Stimulated activated CD8-positive, alpha-beta memory T cell treated with anti-CD3 and anti-CD28 coated beads, Interleukin-12 subunit alpha, Interleukin-12 subunit beta, amount 100 ng/mL, for 4 hours (primary cell): ENCODE data around the gene BRD3.

Experiments
- DNase-seq: peaks from one replicate; pipeline ENCODE4 v3.0.0-alpha.2; 2020; ENCODE audit warnings: low read depth

The BRD3 gene

DNA sequence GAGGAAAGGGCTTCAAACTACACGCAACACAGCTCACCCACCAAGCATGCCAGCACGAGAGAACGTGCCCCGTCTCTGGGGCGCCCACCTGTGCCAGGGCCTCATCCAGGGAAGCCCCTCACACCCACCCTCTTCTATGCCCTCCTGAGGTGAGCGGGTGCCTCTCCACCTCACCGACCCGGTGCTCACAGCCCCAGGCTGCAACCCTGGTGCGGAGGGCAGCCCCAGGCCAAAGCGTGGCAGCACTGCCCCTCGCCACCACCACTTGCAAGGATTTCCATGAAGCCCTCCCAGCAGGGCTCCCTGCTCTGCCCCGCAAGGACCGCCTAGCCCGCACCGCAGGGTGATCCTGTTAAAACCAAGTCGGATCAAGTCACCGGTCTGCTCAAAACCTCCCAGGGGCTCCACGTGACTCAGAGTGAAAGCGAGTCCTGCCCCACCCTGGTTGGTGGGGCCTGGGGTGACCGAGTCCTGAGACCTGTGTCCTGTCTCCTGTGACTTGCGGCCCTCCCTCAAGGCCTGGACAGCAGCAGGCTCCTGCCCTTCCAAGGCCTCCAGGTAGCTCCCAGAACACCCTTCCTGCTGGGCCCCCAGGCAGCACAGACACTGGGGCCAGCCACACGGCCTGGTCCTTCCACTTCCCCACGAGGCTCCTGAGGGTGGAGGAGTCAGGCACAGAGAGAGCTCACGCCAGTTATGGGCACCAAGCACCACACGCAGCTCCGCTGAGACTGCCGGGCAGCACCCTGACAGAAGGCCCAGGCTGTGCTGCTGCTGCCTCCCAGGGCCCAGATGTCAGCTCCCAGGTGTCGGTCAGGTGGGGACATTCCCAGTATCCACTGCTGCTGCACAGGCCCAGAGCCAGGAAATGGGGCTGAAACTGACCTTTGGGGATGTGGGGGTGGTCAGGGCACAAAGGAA, 12.7 kb downstream of the BRD3 start:
- DNase-seq = no peak

DNA sequence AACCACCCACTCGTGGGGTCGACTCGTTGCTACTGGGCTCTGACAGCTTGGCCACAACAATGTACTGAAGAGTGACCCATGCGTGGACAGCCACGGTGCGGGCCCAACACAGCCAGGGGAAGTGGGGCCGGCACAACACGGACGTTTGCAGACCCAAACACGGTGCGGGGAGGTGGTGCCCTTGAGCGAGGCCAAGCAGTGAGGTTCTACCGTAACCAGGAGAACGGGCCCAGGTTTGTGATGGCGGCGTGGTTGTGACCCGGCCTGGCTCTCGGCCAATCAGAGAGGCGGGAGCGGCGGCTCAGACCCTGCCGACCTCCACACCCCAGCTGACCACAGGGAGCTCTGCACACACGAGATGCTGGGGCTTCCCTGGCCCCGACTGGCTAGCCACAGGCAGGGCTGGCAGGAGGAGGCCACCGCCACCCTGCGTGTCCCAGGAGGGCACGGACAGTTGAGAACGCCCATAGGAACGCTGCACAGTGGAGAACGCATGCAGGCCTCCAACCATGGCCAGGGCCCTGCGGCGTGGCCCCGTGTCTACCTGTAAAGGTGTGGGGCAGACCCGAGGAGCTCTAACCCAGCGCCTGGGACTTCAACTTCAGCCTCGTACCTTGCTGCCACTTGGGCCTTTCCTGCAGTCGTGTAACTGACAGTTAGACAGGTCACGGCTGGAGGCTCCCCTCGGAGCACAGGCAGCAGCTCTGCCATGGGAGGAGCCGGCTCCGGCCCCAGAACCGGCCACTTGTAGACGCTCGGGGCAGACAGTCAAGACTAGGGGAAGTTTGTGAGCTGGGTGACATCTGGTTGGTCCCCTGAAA, 13.7 kb downstream of the BRD3 start:
- DNase-seq = no peak

DNA sequence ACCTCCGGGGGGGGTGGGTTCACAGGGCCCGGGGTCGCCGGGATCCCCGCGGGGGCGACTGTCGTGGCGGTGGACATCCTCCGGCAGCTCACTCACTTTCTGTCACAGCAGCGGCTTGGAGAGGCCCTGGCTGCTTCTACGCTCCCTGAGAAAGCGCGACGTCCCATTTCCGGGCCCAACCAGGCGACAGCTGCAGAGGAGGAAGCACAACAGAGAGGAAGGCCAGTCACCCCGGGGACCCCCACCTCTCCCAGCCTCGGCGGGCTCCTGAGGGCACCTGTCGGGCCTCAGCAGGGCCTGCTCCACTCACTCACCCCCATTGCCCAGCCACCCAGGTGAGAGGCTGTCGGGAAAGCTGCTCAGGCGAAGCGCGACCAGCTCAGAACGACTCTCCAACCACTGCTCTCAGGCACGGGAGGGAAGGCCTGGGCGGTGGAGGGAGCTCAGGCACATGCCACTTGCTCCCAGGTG, 14.4 kb downstream of the BRD3 start:
- DNase-seq = no peak

DNA sequence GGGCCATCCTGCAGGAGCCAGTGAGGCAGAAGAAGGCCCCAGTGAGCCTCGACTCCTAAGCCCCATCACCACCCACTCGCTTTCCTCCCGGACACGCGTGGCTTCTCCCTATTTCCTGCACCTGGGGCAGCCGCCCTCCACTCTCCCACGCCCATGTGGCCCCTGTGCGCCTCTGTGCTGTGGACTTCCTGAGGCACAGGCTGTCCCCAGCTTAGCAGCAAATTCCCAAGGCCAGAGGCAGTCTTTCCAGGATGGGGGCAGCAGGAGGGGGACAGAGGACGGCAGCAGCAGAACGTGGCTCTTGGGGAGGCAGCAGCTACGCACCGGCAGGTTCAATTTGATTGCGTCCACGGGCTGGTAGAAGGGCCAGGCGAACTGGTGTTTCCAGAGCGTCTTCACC, 14.9 kb downstream of the BRD3 start:
- no peak for DNase-seq

DNA sequence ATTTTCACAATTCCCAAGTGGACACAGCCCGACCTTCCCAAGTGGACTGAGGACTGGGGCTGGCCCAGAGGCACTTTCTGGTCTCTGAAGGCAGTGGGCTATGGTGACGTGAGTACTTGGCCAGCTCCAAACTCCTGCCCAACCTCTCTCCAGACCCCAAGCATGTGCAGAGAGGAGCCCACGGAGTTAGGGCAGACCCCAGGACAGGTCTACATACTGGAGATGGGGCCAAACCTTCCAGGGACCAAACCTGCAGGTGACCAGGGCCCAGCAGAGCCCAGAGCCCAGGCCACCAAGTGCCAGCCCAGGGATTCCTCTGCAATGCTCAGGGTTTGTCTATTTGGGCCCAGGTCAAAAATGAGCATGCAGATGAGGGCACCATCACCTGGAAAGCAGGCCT, 15.3 kb downstream of the BRD3 start:
- DNase-seq = no peak

DNA sequence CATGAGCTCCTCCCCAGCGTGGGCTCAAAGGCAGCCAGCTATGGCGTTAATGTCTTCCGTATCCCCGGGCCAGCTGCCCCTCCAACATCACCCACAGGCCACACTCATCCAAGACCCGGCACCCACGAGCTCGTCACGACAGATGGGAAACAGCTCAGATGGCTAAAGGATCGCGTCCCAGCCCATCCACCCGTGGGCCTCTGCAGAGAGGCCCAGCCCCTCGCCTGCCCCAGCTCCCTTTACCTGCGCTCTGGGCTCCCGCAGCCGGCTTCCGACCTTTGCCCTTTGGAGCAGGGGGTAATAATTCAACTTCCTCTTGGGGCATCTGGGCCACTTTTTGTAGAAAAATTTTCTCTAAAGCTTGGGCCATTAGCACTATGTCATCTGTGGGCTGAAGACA, 16.5 kb downstream of the BRD3 start:
- no peak for DNase-seq

DNA sequence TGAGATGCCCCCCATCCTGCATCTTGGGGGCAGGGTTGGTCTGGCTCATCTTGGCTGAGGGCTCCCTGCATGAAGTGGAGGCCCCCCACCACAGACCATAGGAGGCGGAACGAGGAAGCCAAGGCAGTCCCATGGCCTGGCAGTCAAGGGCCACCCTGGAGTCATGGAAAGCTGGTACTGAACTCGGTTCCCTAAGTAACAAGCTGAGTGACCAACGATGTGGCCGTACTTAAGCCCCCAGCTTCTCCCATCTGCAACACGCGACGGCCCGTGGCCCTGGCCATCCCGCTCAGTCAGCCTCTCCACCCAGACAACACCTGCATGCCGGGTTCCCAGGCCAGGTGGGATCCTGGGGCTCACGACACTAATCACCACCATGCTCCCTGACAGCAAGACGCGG, 17.1 kb downstream of the BRD3 start:
- DNase-seq = no peak

DNA sequence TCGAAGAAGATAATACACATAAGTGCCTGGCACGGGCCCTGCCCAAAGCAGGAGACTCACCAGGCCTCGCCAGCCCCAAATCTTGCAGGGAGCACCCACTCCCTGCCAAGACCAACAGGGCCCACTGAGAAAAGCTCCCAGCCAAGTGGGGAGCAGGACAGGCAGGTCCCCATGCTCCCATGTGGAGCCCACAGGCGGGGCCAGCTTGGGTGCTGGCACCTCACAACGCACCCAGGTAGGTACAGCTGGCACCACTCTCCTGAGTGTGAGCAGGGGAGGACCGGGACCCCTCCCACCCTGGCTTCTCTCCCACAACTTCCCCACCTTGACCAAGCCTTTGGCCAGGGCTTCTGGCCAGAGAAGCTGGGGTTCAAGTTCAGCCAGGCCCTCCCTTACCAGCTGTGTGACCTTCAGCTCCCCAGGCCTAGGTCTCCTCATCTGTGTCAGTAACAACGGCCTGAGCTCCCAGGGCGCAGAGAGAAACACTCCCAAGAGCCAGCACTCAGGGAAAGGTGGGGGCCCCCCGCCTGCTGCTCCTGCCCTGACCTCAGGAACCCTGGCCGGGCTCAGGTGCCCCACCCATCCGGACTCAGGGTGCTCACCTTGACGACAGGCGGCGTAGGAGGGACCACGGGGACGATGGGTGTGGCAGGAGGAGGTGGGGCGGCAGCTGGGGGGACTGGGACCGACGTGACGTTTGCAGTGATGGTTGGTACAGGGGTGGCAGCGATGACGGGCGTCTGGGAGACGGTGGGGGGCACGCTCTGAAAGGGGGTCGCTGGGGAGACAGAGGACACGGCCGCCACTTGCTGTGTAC, 17.8 kb downstream of the BRD3 start:
- no peak for DNase-seq

DNA sequence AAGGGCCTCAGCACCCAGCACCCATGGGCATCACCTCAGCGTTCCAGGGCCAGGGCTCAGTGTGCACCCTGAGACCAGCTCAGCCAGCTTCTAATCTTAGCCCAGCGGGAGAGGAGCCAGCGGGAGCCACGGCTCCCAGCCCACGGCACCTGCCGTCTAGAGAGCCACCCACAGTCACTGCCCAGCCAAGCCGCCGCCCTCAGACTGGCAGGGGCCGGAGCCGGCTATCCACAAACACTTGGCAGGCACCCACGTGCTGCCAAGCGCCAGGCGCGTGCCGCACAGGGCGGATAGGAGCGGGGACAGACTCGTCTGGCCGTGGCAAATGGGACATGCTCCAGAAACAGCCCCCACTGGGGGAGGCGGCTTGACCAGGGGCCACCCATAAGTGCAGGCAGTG, 18.6 kb downstream of the BRD3 start:
- no peak for DNase-seq

DNA sequence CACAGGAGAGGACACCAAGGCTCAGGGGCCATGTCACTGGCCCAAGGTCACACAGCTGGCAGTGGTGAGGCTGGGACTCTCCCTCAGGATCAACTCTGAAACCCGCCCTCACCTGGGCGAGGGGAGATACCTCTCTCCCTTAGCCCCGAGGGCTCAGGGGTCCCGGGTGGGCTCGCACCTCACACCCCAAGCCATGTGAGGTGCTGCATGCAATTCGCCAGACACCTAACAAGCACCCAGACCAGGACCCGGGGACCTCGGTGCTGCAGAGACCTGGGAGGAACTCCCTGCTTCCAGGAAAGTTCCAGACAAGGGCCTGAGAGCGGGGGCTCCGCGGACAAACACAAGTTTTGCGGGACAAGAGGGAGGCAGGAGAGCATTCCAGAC, 19.3 kb downstream of the BRD3 start:
- DNase-seq = no peak

DNA sequence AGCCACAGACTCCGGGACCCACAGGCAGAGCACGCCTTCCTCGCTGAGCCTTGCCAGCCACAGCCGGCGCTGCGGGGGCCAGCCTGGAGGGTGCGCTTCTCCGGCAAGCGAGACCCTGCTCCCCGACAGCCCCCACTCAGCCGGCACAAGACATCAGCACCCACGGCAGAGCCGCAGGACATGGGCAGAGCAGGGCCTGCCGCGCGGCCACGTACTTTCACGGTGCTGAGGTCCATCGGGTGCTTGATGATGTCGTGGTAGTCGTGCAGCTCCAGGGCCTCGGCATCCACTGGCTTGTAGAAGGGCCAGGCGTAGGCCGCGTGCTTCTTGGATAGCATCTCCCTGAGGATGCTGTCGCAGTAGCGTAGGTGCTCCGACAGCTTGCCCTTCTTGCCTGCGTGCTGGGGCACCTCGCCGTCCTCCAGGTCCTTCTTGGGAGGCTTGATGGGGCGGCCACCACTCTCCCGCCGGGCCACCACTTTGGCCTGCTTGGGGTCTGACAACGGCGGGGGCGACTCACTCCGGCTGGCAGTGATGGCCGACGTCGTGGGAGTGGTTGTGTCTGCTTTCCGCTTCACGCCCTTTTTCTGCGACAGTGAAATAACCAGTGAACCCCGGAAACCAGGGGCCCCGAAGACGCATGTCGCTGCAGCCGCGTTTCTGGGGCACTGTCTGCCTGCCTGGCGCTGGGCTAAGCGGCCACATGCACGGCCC, 19.8 kb downstream of the BRD3 start:
- DNase-seq = no peak

DNA sequence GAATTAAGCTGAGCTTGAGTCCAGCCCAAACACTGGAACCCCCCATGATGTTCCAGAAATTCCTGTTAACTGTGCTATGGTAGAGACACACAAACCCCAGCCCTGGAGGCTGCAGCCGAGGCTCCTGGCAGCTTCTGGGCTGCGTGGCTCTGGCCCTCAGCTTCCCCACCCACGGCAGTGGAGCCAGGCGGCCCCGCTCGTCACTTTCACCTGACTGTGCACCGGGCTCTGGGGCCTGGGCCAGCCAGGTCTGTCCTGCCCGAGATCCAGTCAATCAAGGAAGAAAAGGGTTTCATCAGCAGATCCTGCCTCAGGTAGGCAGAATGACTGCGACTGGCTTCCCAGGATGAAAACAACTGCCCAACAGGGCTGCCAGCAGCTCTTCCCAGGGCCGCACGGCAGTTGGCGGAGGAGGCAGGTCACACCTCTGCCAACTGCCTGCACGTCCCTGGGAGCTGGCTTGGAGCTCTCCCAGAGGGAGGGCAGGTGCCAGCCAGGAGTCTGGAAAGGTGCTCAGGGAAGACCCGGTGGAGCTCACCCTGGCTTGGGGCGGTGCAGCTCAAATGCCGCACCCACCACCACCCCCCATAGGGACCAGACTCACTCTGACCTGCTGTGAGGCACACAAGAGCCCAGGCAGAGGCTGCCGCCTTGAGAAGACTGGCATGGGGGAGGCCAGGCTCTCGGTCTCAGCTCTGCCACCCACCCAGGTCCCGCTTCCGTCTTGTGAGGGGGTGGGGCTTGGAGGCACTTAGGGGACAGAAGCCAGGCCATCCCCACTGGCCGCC, 20.7 kb downstream of the BRD3 start:
- DNase-seq = no peak

DNA sequence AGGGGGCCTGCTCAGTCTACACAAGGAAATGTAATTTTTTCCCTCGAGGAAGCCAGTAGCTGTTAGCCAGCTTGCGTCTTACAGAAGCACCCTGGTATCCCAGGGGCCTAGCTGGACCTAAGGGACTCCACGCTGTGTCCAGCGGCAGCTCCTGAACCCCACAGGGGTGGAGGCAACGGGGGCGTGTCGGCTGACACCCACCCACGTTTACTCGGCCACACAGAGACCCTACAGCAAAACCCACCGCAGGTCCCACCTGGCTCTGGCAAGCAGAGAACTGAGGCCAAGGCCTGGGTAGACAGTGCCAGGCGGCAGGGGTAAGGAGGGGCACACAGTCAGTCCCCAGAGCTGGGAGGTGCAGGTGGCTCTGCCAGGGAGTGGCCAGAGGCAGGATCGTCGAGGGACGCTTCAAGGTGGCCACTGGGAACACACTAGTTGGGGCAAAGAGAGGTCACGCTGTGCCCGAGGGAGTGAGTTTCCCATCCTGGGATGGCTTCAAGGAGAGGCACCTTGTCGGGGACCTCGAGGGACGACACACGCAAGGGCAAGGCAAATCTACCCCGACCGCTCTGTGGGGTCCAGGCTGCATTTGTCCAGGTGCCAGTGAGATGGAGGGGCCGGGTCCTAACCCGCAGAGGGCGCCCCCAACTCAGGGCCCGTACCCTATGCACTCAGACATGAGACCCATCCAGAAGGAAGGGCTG, 21.8 kb downstream of the BRD3 start:
- no peak for DNase-seq

DNA sequence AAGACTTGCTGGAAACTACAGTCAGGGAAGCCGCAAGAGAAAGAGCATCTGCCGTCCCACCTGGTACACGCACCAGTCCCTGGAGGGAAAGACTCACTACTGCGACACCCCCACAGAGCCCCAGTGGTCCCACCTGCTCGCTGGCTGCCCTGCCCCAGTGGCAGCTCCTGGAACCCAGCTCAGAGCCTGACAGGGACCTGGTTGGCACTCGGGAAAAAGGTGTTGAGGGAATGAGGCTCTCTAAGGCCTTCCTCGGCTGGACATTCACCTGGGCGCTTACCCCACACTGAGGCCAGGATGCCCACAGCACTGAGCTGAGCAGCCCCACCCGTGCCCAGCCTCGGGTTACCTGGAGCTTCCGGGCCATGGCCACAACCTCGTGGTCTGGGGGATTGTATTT, 22.9 kb downstream of the BRD3 start:
- no peak for DNase-seq

DNA sequence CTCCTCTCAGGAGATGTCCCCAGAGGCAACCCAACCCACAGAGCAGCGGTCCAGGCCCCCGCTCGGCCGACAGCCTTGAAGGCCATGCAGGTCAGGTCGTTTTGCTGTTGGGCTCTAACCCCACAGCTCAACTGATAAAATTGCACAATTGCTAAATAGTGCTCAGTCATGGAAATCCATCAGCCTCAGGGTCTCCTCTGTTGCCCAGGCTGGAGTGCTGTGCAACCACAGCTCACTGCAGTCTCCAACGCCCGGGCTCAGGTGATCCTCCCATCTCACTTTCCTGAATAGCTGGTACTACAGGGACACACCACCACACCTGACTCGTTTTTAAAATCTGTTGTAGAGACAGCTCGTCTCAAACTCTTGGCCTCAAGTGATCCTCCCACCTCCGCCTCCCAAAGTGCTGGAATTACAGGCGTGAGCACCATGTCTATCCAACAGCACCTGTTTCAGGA, 24.3 kb downstream of the BRD3 start:
- DNase-seq = no peak

DNA sequence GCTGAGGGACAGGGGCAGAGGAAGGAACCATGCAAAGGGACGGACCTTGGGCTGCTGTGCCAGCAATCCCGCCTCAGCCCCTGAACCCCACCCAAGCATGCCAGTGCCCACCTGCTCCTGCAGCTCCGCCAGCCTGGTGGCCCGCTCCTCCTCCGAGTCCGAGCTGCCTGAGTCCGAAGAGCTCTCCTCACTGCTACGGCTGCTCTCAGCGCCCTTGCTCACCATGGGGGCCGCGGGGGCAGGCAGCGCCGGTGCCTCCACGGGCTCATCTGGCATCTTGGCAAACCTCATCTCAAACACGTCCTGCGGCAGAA, 26.2 kb downstream of the BRD3 start:
- no peak for DNase-seq

DNA sequence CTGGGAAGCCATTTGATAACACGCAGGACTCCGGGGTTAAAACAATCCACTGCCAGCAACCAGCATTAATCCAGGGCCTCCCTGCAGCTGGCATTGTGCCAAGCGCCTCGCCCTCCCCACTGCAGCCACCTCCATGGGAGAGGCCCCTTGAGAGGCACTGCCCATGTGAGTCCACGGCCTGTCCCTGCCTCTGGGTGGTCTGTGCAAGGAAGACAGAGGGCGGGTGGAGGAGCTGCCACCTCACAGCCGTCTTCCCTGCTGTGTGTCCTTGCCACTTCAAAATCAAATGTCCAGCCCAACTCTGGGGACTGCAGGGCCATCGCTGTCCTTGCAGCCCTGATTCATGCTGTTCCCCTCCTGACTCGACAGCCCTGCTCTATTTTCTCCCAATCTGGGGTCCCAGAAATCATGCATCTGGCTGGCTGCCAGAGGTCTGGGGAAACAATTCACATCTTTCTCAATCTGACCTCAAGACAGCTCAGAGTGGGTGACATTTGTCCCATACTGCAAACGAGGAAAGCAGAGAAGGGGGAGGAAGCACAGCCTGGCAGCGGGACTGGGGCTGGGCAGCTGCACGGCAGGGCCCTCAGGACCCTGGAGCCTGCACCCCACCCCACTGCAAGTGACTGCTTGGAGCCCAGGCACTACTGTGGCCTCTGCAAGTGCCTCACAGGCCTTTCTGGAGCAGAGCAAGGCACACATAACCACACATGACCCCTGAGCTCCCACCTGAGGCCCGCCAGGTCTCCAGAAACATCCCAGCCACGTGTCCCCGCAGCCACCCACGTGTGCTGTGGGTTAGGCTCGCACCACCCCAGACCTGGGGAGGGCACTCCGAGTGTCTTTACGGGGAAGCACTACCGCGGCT, 26.8 kb downstream of the BRD3 start:
- DNase-seq = no peak

DNA sequence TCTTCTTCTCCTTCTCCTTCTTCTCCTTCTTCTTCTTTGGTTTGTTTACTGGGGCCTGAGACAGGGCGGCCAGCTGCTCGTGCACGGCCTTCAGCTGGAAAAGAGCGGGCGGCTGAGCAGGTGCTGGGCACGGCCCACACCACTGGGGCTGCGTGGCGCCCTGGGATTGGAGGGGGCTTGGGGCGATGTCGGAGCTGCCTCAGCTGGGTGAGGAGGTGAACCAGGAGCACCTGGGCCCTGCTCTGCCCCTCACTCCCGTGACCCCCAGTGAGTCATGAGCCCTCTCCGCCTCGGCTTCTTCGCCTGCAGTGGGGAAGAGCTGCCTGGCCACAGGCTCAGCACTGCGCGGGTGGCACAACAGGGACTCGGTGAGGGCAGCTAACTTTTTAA, 27.7 kb downstream of the BRD3 start:
- no peak for DNase-seq
